ENCODE results near the gene AKAP6.

The AKAP6 gene

DNA sequence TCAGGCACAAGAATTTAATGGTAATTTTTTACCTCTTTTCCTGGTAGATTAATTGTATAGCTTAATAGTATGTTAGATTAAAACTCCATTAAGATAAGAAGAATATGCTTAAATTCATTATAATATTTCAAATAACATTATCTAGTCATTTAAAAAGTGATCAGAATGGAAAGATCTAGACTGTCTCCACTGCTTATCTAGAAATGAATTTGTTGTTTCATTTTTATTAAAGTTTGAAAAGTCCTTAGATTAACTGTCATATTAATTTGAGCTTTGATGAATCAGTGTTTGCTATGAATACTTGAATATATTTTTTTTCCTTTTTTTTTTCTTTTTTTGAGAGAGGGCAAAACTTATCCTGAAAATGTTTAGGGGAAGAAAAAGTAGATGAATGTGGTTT is 373.0 kb downstream of the AKAP6 start:
- no peak for TF ChIP-seq CTCF (IDR thresholded peaks at IDR 0.05; ENCODE audit: borderline replicate concordance, insufficient read depth, low read depth, low read length)

DNA sequence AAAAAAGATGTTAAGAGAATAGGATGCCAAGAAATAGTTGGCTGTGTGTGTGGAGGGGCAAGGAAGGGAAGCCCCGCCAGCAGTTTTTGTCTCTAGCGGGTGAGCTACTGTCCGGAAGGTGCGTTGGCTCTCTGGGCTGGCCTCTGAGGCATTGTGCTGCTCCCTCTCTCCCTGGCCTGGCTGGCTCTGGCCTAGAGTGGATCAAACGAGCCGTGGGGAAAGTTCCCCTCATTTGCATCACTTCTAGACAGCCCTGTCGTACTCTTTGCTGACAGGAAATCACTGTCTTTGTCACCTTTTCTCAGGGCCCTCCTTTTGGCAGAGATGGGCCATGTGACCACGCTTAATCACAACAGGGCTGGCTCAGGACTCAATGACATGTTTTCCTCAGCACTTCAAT is 373.5 kb downstream of the AKAP6 start:
- H3K4me3 ChIP-seq (ENCODE audit: low read depth, low read length), result no peak overlapping the region
- no peak for TF ChIP-seq CTCF (IDR thresholded peaks at IDR 0.05; ENCODE audit: borderline replicate concordance, insufficient read depth, low read depth, low read length)

More for the DNA sequence above, 373.0 kb downstream of the AKAP6 start:
- no peak overlapping the region for H3K4me3 ChIP-seq (ENCODE audit: low read depth, low read length)

GRCh38 chr14:32703183-32703621 is 374.1 kb downstream of the AKAP6 start:
- no peak overlapping the region for H3K4me3 ChIP-seq (ENCODE audit: low read depth, low read length)
- no peak for TF ChIP-seq CTCF (IDR thresholded peaks at IDR 0.05; ENCODE audit: borderline replicate concordance, insufficient read depth, low read depth, low read length)

- H3K4me3 ChIP-seq (ENCODE audit: low read depth, low read length), result no peak overlapping the region
- no peak for TF ChIP-seq CTCF (IDR thresholded peaks at IDR 0.05; ENCODE audit: borderline replicate concordance, insufficient read depth, low read depth, low read length)
These were observed 377.8 kb downstream of the AKAP6 start for GRCh38 chr14:32706721-32707519.

GRCh38 chr14:32707742-32708500 is 378.8 kb downstream of the AKAP6 start:
- no peak for TF ChIP-seq CTCF (IDR thresholded peaks at IDR 0.05; ENCODE audit: borderline replicate concordance, insufficient read depth, low read depth, low read length)
- H3K4me3 ChIP-seq (ENCODE audit: low read depth, low read length), result no peak overlapping the region

DNA sequence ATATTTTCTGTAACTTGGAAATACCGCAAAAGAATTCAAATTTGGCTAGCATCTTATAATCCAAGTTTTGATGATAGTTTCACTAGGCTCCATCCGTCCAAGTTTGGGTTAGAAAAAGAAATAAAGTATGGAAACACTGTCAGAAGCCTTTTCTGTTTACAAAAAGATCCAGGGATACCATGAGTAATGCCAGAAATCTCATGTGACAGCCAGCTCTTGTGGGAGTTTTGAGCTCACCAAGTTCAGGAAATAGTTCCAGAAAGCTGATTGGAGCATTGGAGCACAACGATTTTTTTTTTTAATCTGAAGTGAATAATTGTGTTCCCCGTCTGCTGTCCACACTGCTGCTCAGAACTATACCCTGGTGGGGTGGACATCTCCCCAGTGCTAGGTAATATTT is 379.9 kb downstream of the AKAP6 start:
- TF ChIP-seq CTCF (IDR thresholded peaks at IDR 0.05; ENCODE audit: borderline replicate concordance, insufficient read depth, low read depth, low read length), result no peak
- H3K4me3 ChIP-seq (ENCODE audit: low read depth, low read length), result no peak overlapping the region

All from GM12875 (cell line).